Diencephalon (tissue), 1 donor: ENCODE data around the gene ENO1. TPM values are rescaled to one million over a fixed set of nuclear protein-coding genes. Genes with fewer than 3 reads are reported as not detected.

ENCODE experiments used
- small RNA-seq: library from RNA; depleted of rRNA; stranded (forward); fragments of <200 nt; gene quantifications from one replicate; pipeline ENCODE3, GENCODE V24; 2014
- total RNA-seq: library from RNA; depleted of rRNA; stranded (reverse); fragments of >200 nt; gene quantifications from one replicate; pipeline ENCODE4 v1.2.3, GENCODE V29; 2014

The ENO1 gene
- total RNA-seq: 380 TPM

GRCh38 chr1:8878448-8878697 lies at the start of gene ENO1:
Gene ENO1 (minus strand): TSS chr1:8878686. CDS start chr1:8874908, 3,778 bp downstream.

GRCh38 chr1:8817412-8818324 lies 60.8 kb downstream of the ENO1 start, which contains the start of gene RERE:
Gene RERE (minus strand): TSS chr1:8817640.

Small RNA genes within 50 kb of the gene (small RNA-seq; reads per million reads assigned to genes)
- gene AL139415.2 (not detected), gene MIR6728 (not detected), gene RNU6-304P (not detected)

Other genes with a start within 250 kb of the ENO1 start
- gene RERE, start 61.0 kb downstream of the ENO1 start, total RNA-seq: 1,175 TPM
- gene CA6, start 67.2 kb upstream of the ENO1 start, total RNA-seq: not detected
- not detected for gene SLC2A7, start 147.7 kb upstream of the ENO1 start, total RNA-seq
- gene SLC2A5, start 190.9 kb upstream of the ENO1 start, total RNA-seq: 2.8 TPM